ENCODE measurements around the gene RAB9B.

GRCh38 chrX:103780336-103781061 is 51.6 kb downstream of the RAB9B start:
- TF ChIP-seq, protein P1, sequence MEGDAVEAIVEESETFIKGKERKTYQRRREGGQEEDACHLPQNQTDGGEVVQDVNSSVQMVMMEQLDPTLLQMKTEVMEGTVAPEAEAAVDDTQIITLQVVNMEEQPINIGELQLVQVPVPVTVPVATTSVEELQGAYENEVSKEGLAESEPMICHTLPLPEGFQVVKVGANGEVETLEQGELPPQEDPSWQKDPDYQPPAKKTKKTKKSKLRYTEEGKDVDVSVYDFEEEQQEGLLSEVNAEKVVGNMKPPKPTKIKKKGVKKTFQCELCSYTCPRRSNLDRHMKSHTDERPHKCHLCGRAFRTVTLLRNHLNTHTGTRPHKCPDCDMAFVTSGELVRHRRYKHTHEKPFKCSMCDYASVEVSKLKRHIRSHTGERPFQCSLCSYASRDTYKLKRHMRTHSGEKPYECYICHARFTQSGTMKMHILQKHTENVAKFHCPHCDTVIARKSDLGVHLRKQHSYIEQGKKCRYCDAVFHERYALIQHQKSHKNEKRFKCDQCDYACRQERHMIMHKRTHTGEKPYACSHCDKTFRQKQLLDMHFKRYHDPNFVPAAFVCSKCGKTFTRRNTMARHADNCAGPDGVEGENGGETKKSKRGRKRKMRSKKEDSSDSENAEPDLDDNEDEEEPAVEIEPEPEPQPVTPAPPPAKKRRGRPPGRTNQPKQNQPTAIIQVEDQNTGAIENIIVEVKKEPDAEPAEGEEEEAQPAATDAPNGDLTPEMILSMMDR (IDR thresholded peaks at IDR 0.05): no peak
- TF ChIP-seq POLR2AphosphoS5 (IDR thresholded peaks at IDR 0.05): no peak
- no peak for TF ChIP-seq POLR2A (IDR thresholded peaks at IDR 0.05)
- no peak for TF ChIP-seq EP300 (IDR thresholded peaks at IDR 0.05)
